Activated CD4-positive, alpha-beta memory T cell treated with anti-CD3 and anti-CD28 coated beads for 36 hours (primary cell): Measurements from ENCODE around the gene ARHGEF17. TPM values are rescaled to one million over a fixed set of nuclear protein-coding genes. Genes with fewer than 3 reads are reported as not detected.

ENCODE experiments used
- CTCF ChIA-PET: fragments of 350-600 bp; sonication (Branson Sonifier 250); formaldehyde crosslinking; loops from one replicate; lab custom pipeline; 2021; ENCODE audit warnings: antibody characterized with exemption, inconsistent platforms; lab: Charles Lee
- POLR2A ChIA-PET: fragments of 350-600 bp; sonication (Branson Sonifier 250); formaldehyde crosslinking; loops from one replicate; lab custom pipeline; 2021; ENCODE audit warnings: antibody characterized with exemption; lab: Charles Lee
- DNase-seq: peaks from one replicate; pipeline ENCODE4 v3.0.0-alpha.2; 2020
- H3K27ac Mint-ChIP-seq: one replicate; pipeline ENCODE4 v1.8.0; 2021; ENCODE audit warnings: mixed read lengths
- H3K27me3 Mint-ChIP-seq: one replicate; pipeline ENCODE4 v1.8.0; 2021; ENCODE audit warnings: mixed read lengths
- H3K36me3 Mint-ChIP-seq: one replicate; pipeline ENCODE4 v1.8.0; 2021; ENCODE audit warnings: mixed read lengths
- H3K4me1 Mint-ChIP-seq: one replicate; pipeline ENCODE4 v1.8.0; 2021; ENCODE audit warnings: low read depth, mixed read lengths
- H3K4me3 Mint-ChIP-seq: one replicate; pipeline ENCODE4 v1.8.0; 2021; ENCODE audit warnings: mild to moderate bottlenecking, mixed read lengths
- H3K9me3 Mint-ChIP-seq: one replicate; pipeline ENCODE4 v1.8.0; 2021; ENCODE audit warnings: mixed read lengths
- intact Hi-C: fragments of 100-400 bp; cut with micrococcal nuclease; formaldehyde crosslinking; loops from one replicate; pipeline ENCODE4 v1.15.1; 2023
- total RNA-seq, 2 experiments: library from RNA; stranded (reverse); gene quantifications; one replicate each; pipeline ENCODE4 v1.2.3, GENCODE V29; 2021

ARHGEF17 gene
- total RNA-seq, 2 experiments from 2014 or later = 0.07 TPM; not detected in 1

GRCh38 chr11:73367482-73368024 is 59.5 kb downstream of the ARHGEF17 start:
- intact Hi-C loops = no loop called here
- POLR2A ChIA-PET = interaction anchor here (0.6 kb wide), 1 partner anchor 47 kb away, joined by 6 read pairs; no protein-coding TSS in a partner anchor

GRCh38 chr11:73372375-73372993 is 64.4 kb downstream of the ARHGEF17 start:
- H3K4me1 Mint-ChIP-seq = peaks cover 17% of the 10 kb centered on the region
- intact Hi-C loops = no loop called here
- no peak overlapping the region for H3K27ac Mint-ChIP-seq
- POLR2A ChIA-PET = no interaction called here
- H3K27me3 Mint-ChIP-seq = no peaks in the 10 kb centered on the region
- CTCF ChIA-PET = interaction anchor here (1.2 to 3.3 kb wide), 3 partner anchors 12 to 65 kb away, joined by 3 to 23 read pairs (median 5); no protein-coding TSS in a partner anchor
- no peak for DNase-seq
- no peak overlapping the region for H3K4me3 Mint-ChIP-seq
- peaks cover 6% of the 10 kb centered on the region for H3K36me3 Mint-ChIP-seq
- no peaks in the 10 kb centered on the region for H3K9me3 Mint-ChIP-seq

More at GRCh38 chr11:73367482-73368024, 59.5 kb downstream of the ARHGEF17 start:
- H3K27me3 Mint-ChIP-seq = no peaks in the 10 kb centered on the region
- no peak overlapping the region for H3K27ac Mint-ChIP-seq
- no peaks in the 10 kb centered on the region for H3K36me3 Mint-ChIP-seq
- DNase-seq = peak; percentile 32
- H3K4me3 Mint-ChIP-seq = no peak overlapping the region
- CTCF ChIA-PET = interaction anchor here (1.8 to 6.4 kb wide), 2 partner anchors 17 to 32 kb away, joined by 4 to 57 read pairs; no protein-coding TSS in a partner anchor
- H3K9me3 Mint-ChIP-seq = no peaks in the 10 kb centered on the region
- H3K4me1 Mint-ChIP-seq = peaks cover 22% of the 10 kb centered on the region

DNA sequence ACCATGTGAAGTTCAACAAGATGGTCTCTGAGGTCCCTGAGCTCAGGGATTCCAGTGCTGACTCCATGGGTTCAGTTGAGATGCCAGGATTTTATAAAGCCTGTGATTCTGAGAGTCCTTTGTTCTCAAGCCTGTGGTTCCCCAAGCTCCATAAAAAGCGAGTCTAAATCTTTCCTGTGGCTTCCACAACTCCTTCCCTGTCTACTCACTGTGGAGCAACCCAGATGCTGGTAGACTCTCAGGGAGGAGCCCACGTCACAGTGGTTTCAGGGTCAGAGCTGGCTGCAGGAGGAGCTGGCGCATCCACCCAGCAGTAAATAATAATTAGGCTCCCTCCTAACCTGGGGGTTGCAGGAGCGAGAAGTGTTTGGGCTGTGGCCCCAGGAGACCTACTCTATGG is 66.1 kb downstream of the ARHGEF17 start:
- H3K9me3 Mint-ChIP-seq = no peaks in the 10 kb centered on the region
- CTCF ChIA-PET = interaction anchor here (0.6 to 3.3 kb wide), 4 partner anchors 16 to 257 kb away, joined by 3 to 23 read pairs (median 3); no protein-coding TSS in a partner anchor
- no peaks in the 10 kb centered on the region for H3K27me3 Mint-ChIP-seq
- POLR2A ChIA-PET = no interaction called here
- DNase-seq = no peak
- intact Hi-C loops = no loop called here
- H3K27ac Mint-ChIP-seq = no peak overlapping the region
- H3K4me3 Mint-ChIP-seq = no peak overlapping the region
- peaks cover 6% of the 10 kb centered on the region for H3K36me3 Mint-ChIP-seq
- peaks cover 27% of the 10 kb centered on the region for H3K4me1 Mint-ChIP-seq

DNA sequence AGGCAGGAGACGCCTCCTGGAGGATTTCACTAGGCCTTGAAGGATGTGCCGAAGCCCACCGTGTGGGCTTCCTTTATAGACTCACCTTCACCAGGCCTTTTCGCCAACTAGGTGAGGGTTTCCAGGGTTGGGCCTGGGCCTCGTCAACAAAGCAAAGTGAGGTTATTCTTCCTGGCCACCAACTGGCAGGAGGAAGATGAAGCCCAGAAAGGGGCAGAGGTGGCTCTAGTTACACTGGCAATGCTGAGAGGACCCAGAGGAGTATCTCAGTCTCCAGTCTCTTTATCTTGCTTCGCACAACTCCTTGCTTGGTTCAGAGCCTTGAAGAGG is 67.7 kb downstream of the ARHGEF17 start:
- intact Hi-C loops = loop anchor here (1.0 to 2.0 kb wide), 2 partner anchors 24 to 501 kb away; partner anchors contain the start of genes COA4 and PAAF1
- Mint-ChIP-seq H3K4me1 (peaks cover 34% of the 10 kb centered on the region), H3K9me3 (no peaks in the 10 kb centered on the region), H3K27ac (peak overlapping the region; percentile 39), H3K4me3 (peak overlapping the region; percentile 97), H3K27me3 (no peaks in the 10 kb centered on the region), H3K36me3 (peaks cover 6% of the 10 kb centered on the region)
- POLR2A ChIA-PET = no interaction called here
- no peak for DNase-seq
- CTCF ChIA-PET = interaction anchor here (0.9 to 2.2 kb wide), 3 partner anchors 25 to 250 kb away, joined by 3 to 8 read pairs (median 3); no protein-coding TSS in a partner anchor

DNA sequence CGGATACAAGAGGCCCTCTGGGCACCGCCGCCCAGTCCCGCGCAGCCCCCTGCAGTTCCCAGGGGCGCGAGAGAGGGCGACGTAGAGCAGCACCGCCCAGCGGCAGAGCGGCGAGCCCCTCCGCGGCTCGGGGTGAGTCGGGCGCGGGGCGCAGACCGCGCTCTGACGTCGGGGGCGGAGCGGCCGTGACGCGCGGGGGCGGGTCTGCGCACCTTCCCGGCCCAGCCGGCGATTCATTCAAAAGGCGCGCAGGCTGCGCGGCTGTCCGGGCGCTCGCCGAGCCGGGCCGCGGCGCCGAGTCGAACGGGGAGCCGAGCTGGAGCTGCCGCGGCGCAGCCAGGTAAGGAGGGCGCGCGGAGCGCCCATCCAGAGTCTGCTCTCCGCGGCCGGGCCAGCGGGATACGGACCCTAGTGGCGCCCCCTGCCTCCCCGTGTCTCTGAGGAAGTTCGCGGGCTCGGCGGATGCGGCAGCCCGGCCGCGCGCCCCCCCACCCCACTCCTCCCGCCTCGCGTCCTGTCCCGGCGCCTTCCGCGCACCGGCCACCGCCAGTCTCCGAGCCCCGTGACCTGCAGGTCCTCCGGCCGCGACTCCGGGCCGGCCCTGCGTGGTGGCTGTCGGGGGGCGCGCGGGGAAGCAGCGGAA is 68.2 kb downstream of the ARHGEF17 start, which contains the start of gene RELT:
Gene RELT, plus strand, starts transcription at position 240 of the 643 bp plus-strand sequence. CDS start 12,738 bp downstream, outside the sequence.
- peaks cover 6% of the 10 kb centered on the region for H3K36me3 Mint-ChIP-seq
- H3K27ac Mint-ChIP-seq = peak within 1 kb of the TSS; percentile 95
- no peaks in the 10 kb centered on the region for H3K27me3 Mint-ChIP-seq
- peak; percentile 95 for DNase-seq
- intact Hi-C loops = loop anchor here (1.0 to 2.0 kb wide), 2 partner anchors 25 to 501 kb away; partner anchors contain the start of genes COA4 and PAAF1
- no peaks in the 10 kb centered on the region for H3K9me3 Mint-ChIP-seq
- peak within 1 kb of the TSS; percentile 97 for H3K4me3 Mint-ChIP-seq
- peaks cover 39% of the 10 kb centered on the region for H3K4me1 Mint-ChIP-seq
- ChIA-PET CTCF (interaction anchor here (0.9 to 2.2 kb wide), 5 partner anchors 24 to 284 kb away, joined by 3 to 8 read pairs (median 3); no protein-coding TSS in a partner anchor), POLR2A (interaction anchor here (1.3 kb wide), 1 partner anchor 17 kb away, joined by 6 read pairs; no protein-coding TSS in a partner anchor)

- H3K4me3 Mint-ChIP-seq = peak overlapping the region; percentile 97
- DNase-seq = peak; percentile 82
- ChIA-PET CTCF (interaction anchor here (0.9 to 2.2 kb wide), 5 partner anchors 25 to 283 kb away, joined by 3 to 8 read pairs (median 3); no protein-coding TSS in a partner anchor), POLR2A (interaction anchor here (0.6 to 1.3 kb wide), 2 partner anchors 16 to 376 kb away, joined by 4 to 6 read pairs; no protein-coding TSS in a partner anchor)
- H3K36me3 Mint-ChIP-seq = peaks cover 6% of the 10 kb centered on the region
- no peaks in the 10 kb centered on the region for H3K9me3 Mint-ChIP-seq
- peak overlapping the region; percentile 95 for H3K27ac Mint-ChIP-seq
- intact Hi-C loops = loop anchor here (1.0 to 2.0 kb wide), 2 partner anchors 26 to 500 kb away; partner anchors contain the start of genes COA4 and PAAF1
- H3K4me1 Mint-ChIP-seq = peaks cover 40% of the 10 kb centered on the region
- no peaks in the 10 kb centered on the region for H3K27me3 Mint-ChIP-seq
Observed at GRCh38 chr11:73376803-73377629, 68.9 kb downstream of the ARHGEF17 start.

DNA sequence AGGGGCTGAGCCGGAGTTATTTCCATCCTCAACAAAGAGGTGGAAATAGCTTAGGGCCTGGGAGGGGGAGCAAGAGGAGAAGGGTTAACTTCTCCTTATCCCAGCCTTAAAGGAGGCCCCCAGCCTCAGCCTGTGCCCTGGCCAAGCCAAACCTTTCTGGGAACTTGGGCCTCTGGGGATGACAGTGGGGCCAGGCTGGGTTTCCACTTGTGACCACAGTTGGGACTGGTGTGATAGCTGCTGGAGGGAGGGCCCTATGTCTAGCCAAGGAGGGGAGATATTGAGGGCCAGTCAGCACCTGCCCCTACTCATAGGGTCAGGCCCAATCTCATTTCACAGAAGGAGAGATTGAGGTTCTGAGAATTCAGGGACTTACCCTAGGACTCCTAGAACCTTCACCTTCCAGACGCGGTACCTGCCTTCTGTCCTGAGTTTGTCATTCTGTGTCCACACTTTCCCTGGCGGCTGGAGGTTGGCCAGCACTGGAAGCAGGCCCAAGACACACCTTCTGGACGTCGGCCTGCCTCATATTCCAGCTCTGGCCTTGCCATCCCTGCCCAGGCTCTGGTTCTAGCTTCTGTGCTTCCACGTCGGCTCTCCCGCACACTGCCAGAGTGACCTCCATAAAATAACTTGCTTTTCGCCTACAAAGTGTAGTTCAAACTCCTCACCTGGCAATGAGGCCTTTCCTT is 71.3 kb downstream of the ARHGEF17 start:
- peaks cover 59% of the 10 kb centered on the region for H3K4me1 Mint-ChIP-seq
- no peak overlapping the region for H3K27ac Mint-ChIP-seq
- peaks cover 6% of the 10 kb centered on the region for H3K36me3 Mint-ChIP-seq
- no peaks in the 10 kb centered on the region for H3K9me3 Mint-ChIP-seq
- no peaks in the 10 kb centered on the region for H3K27me3 Mint-ChIP-seq
- intact Hi-C loops = no loop called here
- ChIA-PET POLR2A (no interaction called here), CTCF (interaction anchor here (1.4 kb wide), 1 partner anchor 14 kb away, joined by 5 read pairs; no protein-coding TSS in a partner anchor)
- no peak overlapping the region for H3K4me3 Mint-ChIP-seq
- DNase-seq = no peak

DNA sequence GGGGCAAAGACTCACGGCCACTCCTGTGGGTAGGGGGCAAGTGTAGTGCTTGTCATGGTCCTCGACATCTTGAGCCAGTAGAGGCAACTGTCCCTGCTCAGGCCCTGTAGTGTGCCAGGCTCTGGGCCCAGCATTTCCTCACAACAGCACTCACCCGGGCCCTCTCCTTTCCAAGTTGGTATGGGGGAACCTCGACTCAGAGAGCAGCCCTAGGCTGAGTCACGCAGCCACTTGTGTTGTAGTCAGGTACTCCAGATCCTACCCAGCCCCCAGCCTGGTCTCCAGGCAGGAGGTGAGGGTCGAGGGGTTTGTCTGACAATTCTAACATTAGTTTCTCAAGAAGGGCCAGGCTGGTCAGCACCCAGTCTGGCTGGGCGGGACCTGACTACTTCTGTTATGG is 72.3 kb downstream of the ARHGEF17 start:
- peaks cover 6% of the 10 kb centered on the region for H3K36me3 Mint-ChIP-seq

DNA sequence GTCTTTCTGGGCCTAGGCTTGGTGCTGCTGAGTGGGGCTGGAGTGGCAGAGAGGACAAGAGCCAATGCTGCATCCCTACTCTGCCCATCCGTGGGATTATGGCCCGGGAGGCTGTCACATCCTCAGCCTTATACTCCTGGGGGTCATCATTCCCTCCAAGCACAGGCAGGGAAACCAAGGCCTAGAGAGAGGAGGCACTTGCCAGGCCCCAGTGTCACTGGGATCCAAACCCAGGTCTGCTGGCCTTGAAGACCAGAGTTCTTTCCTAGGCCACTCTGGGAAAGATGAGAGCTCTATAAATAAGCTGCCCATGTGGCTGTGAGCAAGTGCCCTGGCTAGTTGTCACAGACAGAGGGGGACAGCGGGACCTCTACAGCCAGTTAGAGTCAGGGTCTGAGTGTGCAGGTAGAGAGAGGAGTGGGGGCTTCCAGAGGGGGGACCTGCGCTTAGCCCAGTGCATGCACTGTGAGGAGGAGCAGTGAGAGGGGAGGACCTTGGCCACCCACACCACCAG is 72.9 kb downstream of the ARHGEF17 start:
- CTCF ChIA-PET = interaction anchor here (1.2 kb wide), 1 partner anchor 12 kb away, joined by 3 read pairs; no protein-coding TSS in a partner anchor

More for the DNA sequence above, 72.3 kb downstream of the ARHGEF17 start:
- H3K9me3 Mint-ChIP-seq = no peaks in the 10 kb centered on the region
- H3K27me3 Mint-ChIP-seq = no peaks in the 10 kb centered on the region
- H3K4me3 Mint-ChIP-seq = no peak overlapping the region
- CTCF ChIA-PET = interaction anchor here (1.4 kb wide), 1 partner anchor 13 kb away, joined by 5 read pairs; no protein-coding TSS in a partner anchor
- intact Hi-C loops = no loop called here
- no peak for DNase-seq
- H3K27ac Mint-ChIP-seq = no peak overlapping the region
- H3K4me1 Mint-ChIP-seq = peaks cover 68% of the 10 kb centered on the region
- POLR2A ChIA-PET = no interaction called here

GRCh38 chr11:73381589-73381988 is 73.5 kb downstream of the ARHGEF17 start:
- no peak overlapping the region for H3K27ac Mint-ChIP-seq
- ChIA-PET CTCF (interaction anchor here (1.2 kb wide), 1 partner anchor 12 kb away, joined by 3 read pairs; no protein-coding TSS in a partner anchor), POLR2A (no interaction called here)
- H3K4me1 Mint-ChIP-seq = peaks cover 74% of the 10 kb centered on the region
- H3K4me3 Mint-ChIP-seq = no peak overlapping the region
- peaks cover 6% of the 10 kb centered on the region for H3K36me3 Mint-ChIP-seq
- no peaks in the 10 kb centered on the region for H3K9me3 Mint-ChIP-seq
- no peaks in the 10 kb centered on the region for H3K27me3 Mint-ChIP-seq
- no peak for DNase-seq
- intact Hi-C loops = no loop called here

More for the DNA sequence above, 72.9 kb downstream of the ARHGEF17 start:
- Mint-ChIP-seq H3K4me1 (peaks cover 68% of the 10 kb centered on the region), H3K27ac (no peak overlapping the region), H3K36me3 (peaks cover 6% of the 10 kb centered on the region), H3K4me3 (no peak overlapping the region), H3K9me3 (no peaks in the 10 kb centered on the region), H3K27me3 (no peaks in the 10 kb centered on the region)
- POLR2A ChIA-PET = no interaction called here
- DNase-seq = no peak
- intact Hi-C loops = no loop called here
